SK-N-MC (cell line): Measurements from ENCODE around the gene TMEM190.

Source experiments
- EZH2 ChIP-seq: fragments of 200-600 bp; sonication (generic); IDR thresholded peaks from one replicate; pipeline ENCODE4 v1.6.1; 2017; ENCODE audit warnings: antibody characterized with exemption
- FOXP2 ChIP-seq: optimal IDR thresholded peaks from 2 replicates; pipeline ENCODE3; 2011; ENCODE audit warnings: mild to moderate bottlenecking, moderate library complexity; ENCODE audit not compliant: insufficient read depth; ENCODE audit errors: extremely low read length, control extremely low read depth
- POLR2AphosphoS5 ChIP-seq: IDR thresholded peaks from 2 replicates; pipeline ENCODE4 v1.6.1; 2012; ENCODE audit warnings: mild to moderate bottlenecking, low read depth, low read length, borderline replicate concordance

DNA sequence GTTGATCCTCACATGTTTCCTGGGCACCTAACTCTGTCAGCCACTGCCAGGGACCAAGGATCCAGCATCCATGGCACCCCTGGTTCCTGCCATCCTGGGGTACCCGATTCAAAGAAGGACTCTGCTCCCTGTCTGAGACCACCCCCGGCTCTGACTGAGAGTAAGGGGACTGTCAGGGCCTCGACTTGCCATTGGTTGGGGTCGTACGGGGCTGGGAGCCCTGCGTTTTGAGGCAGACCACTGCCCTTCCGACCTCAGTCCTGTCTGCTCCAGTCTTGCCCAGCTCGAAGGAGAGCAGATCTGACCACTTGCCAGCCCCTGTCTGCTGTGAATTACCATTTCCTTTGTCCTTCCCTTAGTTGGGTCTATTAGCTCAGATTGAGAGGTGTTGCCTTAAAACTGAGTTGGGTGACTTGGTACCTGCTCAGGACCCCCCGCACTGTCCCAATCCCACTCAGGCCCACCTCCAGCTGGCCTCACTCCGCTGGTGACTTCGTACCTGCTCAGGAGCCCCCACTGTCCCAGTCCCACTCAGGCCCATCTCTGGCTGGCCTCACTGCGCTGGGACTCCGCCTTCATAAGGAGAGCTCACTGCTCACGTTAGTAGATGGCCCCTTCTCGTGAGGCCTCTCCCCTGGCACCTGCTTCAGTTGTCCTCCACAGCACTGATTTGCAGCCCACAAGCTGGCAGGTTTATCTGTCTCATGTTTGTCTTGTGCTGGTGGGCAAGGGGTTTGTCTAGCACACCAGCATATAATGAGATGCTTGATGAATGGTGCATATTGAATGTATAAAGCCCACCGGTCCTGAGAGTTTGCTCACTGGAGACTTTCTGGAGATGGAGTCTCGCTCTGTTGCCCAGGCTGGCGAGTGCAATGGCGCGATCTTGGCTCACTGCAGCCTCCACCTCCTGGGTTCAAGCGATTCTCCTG lies 13.0 kb downstream of the TMEM190 start:
- TF ChIP-seq POLR2AphosphoS5 (peak; percentile 30; the same call in 1 of the 2 replicates), EZH2 (no peak), FOXP2 (no peak)
